ENCODE results near the gene DEFB113. TPM values are rescaled to one million over a fixed set of nuclear protein-coding genes. Genes with fewer than 3 reads are reported as not detected.

DEFB113 gene
- total RNA-seq, 1 donor from 2014 or later, result not detected

- Histone ChIP-seq H3K4me1 (no peaks in the 10 kb centered on the region), H3K36me3 (no peaks in the 10 kb centered on the region)
- no peak for DNase-seq
Measured at GRCh38 chr6:49966823-49967222, 2.6 kb downstream of the DEFB113 start.

GRCh38 chr6:49966334-49966733, 3.1 kb downstream of the DEFB113 start:
- H3K9me3 ChIP-seq (replicated peaks), result no peaks in the 10 kb centered on the region
- intact Hi-C loops (cut with micrococcal nuclease), result no loop called here
- H3K4me3 ChIP-seq, result no peak overlapping the region
- no peaks in the 10 kb centered on the region for H3K4me1 ChIP-seq
- no peaks in the 10 kb centered on the region for H3K36me3 ChIP-seq
- TF ChIP-seq CTCF (IDR thresholded peaks at IDR 0.05; ENCODE audit: borderline replicate concordance), result no peak
- H3K27ac ChIP-seq (replicated peaks), result no peak overlapping the region
- no peak for DNase-seq
- no peaks in the 10 kb centered on the region for H3K27me3 ChIP-seq (ENCODE audit: low read depth)

More at GRCh38 chr6:49966823-49967222, 2.6 kb downstream of the DEFB113 start:
- intact Hi-C loops (cut with micrococcal nuclease), result no loop called here
- no peak overlapping the region for H3K27ac ChIP-seq (replicated peaks)
- no peaks in the 10 kb centered on the region for H3K27me3 ChIP-seq (ENCODE audit: low read depth)
- no peaks in the 10 kb centered on the region for H3K9me3 ChIP-seq (replicated peaks)
- H3K4me3 ChIP-seq, result no peak overlapping the region
- no peak for TF ChIP-seq CTCF (IDR thresholded peaks at IDR 0.05; ENCODE audit: borderline replicate concordance)

GRCh38 chr6:49964064-49964463, 5.4 kb downstream of the DEFB113 start, which contains the start of gene DEFB114:
DEFB114 (minus strand) TSS chr6:49964164; CDS start chr6:49964105, 59 bp downstream.
- Histone ChIP-seq H3K27me3 (ENCODE audit: low read depth) (no peaks in the 10 kb centered on the region), H3K4me1 (no peaks in the 10 kb centered on the region), H3K9me3 (replicated peaks) (no peaks in the 10 kb centered on the region), H3K4me3 (no peak within 1 kb of the TSS), H3K27ac (replicated peaks) (no peak within 1 kb of the TSS), H3K36me3 (no peaks in the 10 kb centered on the region)
- intact Hi-C loops (cut with micrococcal nuclease), result no loop called here
- no peak for TF ChIP-seq CTCF (IDR thresholded peaks at IDR 0.05; ENCODE audit: borderline replicate concordance)
- DNase-seq, result no peak

DNA sequence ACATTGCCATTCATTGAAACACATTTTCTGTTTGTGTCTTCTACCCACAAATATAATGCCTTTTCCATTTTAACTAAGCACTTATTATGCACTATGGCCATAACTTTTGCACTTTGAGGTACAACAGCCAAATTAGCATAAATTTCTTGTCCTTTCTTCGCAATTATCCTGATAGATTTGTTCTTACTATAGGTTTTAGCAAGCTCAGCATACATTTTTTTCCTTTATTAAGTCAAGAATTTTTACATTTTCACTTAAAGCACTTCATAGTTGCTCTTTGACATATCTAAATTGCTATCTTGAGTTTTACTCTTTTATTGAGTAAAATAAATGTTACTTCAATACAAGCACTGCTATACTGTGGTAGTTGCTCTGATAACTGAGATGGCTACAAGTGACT, 11.2 kb downstream of the DEFB113 start:
- TF ChIP-seq CTCF (IDR thresholded peaks at IDR 0.05; ENCODE audit: borderline replicate concordance), result no peak
- no peaks in the 10 kb centered on the region for H3K27me3 ChIP-seq (ENCODE audit: low read depth)
- DNase-seq, result no peak
- no peaks in the 10 kb centered on the region for H3K4me1 ChIP-seq
- no peaks in the 10 kb centered on the region for H3K36me3 ChIP-seq
- no peak overlapping the region for H3K27ac ChIP-seq (replicated peaks)
- H3K9me3 ChIP-seq (replicated peaks), result no peaks in the 10 kb centered on the region
- H3K4me3 ChIP-seq, result no peak overlapping the region
- intact Hi-C loops (cut with micrococcal nuclease), result no loop called here

GRCh38 chr6:49955847-49956246, 13.6 kb downstream of the DEFB113 start:
- H3K4me3 ChIP-seq, result no peak overlapping the region
- H3K27me3 ChIP-seq (ENCODE audit: low read depth), result no peaks in the 10 kb centered on the region
- no peak overlapping the region for H3K27ac ChIP-seq (replicated peaks)
- no peaks in the 10 kb centered on the region for H3K4me1 ChIP-seq
- intact Hi-C loops (cut with micrococcal nuclease), result no loop called here
- TF ChIP-seq CTCF (IDR thresholded peaks at IDR 0.05; ENCODE audit: borderline replicate concordance), result no peak
- H3K9me3 ChIP-seq (replicated peaks), result no peaks in the 10 kb centered on the region
- no peak for DNase-seq
- no peaks in the 10 kb centered on the region for H3K36me3 ChIP-seq

DNA sequence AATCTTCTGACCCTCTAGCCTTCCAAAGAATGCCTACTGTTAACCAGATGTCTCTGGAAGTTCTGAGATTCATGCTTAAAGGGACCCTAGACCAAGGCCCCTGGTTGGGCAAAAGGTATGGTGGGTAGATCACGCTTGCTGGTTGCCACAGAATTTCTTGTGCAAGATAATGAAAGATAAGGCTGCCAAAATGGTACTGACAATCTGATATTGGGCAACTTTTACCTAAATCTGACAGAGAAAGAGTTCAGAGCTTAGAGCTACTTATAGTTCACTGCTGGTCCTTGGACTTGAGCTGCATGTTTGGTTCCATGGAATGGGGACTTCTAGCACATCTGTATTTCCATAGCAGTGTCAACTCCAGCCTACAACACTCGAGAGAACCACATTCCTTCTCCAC, 17.5 kb downstream of the DEFB113 start:
- no peak for DNase-seq
- H3K4me3 ChIP-seq, result no peak overlapping the region
- H3K4me1 ChIP-seq, result no peaks in the 10 kb centered on the region
- no peaks in the 10 kb centered on the region for H3K27me3 ChIP-seq (ENCODE audit: low read depth)
- intact Hi-C loops (cut with micrococcal nuclease), result no loop called here
- no peaks in the 10 kb centered on the region for H3K36me3 ChIP-seq
- no peak overlapping the region for H3K27ac ChIP-seq (replicated peaks)
- no peak for TF ChIP-seq CTCF (IDR thresholded peaks at IDR 0.05; ENCODE audit: borderline replicate concordance)
- no peaks in the 10 kb centered on the region for H3K9me3 ChIP-seq (replicated peaks)
